HepG2 (cell line): ENCODE results near the gene ZNF813. TPM values are rescaled to one million over a fixed set of nuclear protein-coding genes. Genes with fewer than 3 reads are reported as not detected.
A peak's percentile ranks its signal among the peaks of the same experiment; 100 is the strongest.

Source experiments
- AGO1 ChIP-seq: fragments of 200-400 bp; formaldehyde crosslinking; IDR thresholded peaks from 2 replicates; pipeline ENCODE4 v1.6.1; 2017; ENCODE audit warnings: mild to moderate bottlenecking, low read depth, low read length, moderate library complexity; ENCODE audit not compliant: poor library complexity, severe bottlenecking
- AGO2 ChIP-seq: fragments of 200-400 bp; formaldehyde crosslinking; optimal IDR thresholded peaks from 2 replicates; pipeline ENCODE3; 2017; ENCODE audit warnings: mild to moderate bottlenecking, low read depth, low read length, moderate library complexity
- CREB1 ChIP-seq, 2 experiments: fragments of 450-650 bp in 1 of 2; IDR thresholded peaks; 2 replicates each; pipeline ENCODE4 v1.6.1; 2016 to 2017; ENCODE audit warnings: control low read depth in 1 of 2, mild to moderate bottlenecking in 1 of 2, missing compliant biosample characterization in 1 of 2, missing genetic modification characterization in 1 of 2
- DMTF1 ChIP-seq: sonication (generic); formaldehyde crosslinking; IDR thresholded peaks from 2 replicates; pipeline ENCODE4 v1.4.0; 2020; ENCODE audit warnings: mild to moderate bottlenecking, missing genetic modification reagents
- ELF3 ChIP-seq: IDR thresholded peaks from 2 replicates; pipeline ENCODE4 v1.6.1; 2016; ENCODE audit warnings: missing genetic modification reagents, missing compliant biosample characterization
- GATAD1 ChIP-seq: IDR thresholded peaks from 2 replicates; pipeline ENCODE4 v1.6.1; 2016; ENCODE audit warnings: missing genetic modification reagents, missing compliant biosample characterization
- GTF2F1 ChIP-seq: fragments of 150-350 bp; IDR thresholded peaks from 2 replicates; pipeline ENCODE4 v1.6.1; 2014; ENCODE audit warnings: low read length
- HIVEP1 ChIP-seq: sonication (generic); formaldehyde crosslinking; IDR thresholded peaks from 2 replicates; pipeline ENCODE4 v1.4.0; 2020; ENCODE audit warnings: mild to moderate bottlenecking, missing genetic modification reagents
- IKZF5 ChIP-seq: IDR thresholded peaks from 2 replicates; pipeline ENCODE4 v1.6.1; 2018; ENCODE audit warnings: missing genetic modification reagents, mild to moderate bottlenecking, missing compliant biosample characterization
- ISL2 ChIP-seq: sonication (generic); formaldehyde crosslinking; IDR thresholded peaks from 2 replicates; pipeline ENCODE4 v1.5.0; 2020; ENCODE audit warnings: missing genetic modification reagents
- JUN ChIP-seq: sonication (generic); formaldehyde crosslinking; IDR thresholded peaks from 2 replicates; pipeline ENCODE4 v1.4.0; 2020; ENCODE audit warnings: mild to moderate bottlenecking, missing genetic modification reagents
- MAFF ChIP-seq: IDR thresholded peaks from 2 replicates; pipeline ENCODE4 v1.6.1; 2011; ENCODE audit warnings: low read depth, low read length, improper control_type of control experiment
- POLR2G ChIP-seq: fragments of 200-400 bp; formaldehyde crosslinking; IDR thresholded peaks from 2 replicates; pipeline ENCODE4 v1.6.1; 2018; ENCODE audit warnings: mild to moderate bottlenecking, low read depth, low read length, moderate library complexity
- RXRB ChIP-seq: IDR thresholded peaks from 2 replicates; pipeline ENCODE4 v1.6.1; 2016; ENCODE audit warnings: borderline replicate concordance, missing genetic modification reagents, missing compliant biosample characterization
- SMARCE1 ChIP-seq: fragments of 450-650 bp; IDR thresholded peaks from 2 replicates; pipeline ENCODE4 v1.6.1; 2017; ENCODE audit warnings: borderline replicate concordance
- YEATS4 ChIP-seq: sonication (generic); formaldehyde crosslinking; IDR thresholded peaks from 2 replicates; pipeline ENCODE4 v1.4.0; 2020; ENCODE audit warnings: missing genetic modification reagents, borderline replicate concordance
- ZBTB38 ChIP-seq: sonication (generic); formaldehyde crosslinking; IDR thresholded peaks from 2 replicates; pipeline ENCODE4 v1.5.1; 2020; ENCODE audit warnings: mild to moderate bottlenecking, missing genetic modification reagents
- ZEB1 ChIP-seq: IDR thresholded peaks from 2 replicates; pipeline ENCODE4 v1.6.1; 2012; ENCODE audit warnings: mild to moderate bottlenecking, low read depth, inconsistent platforms; ENCODE audit not compliant: insufficient replicate concordance
- ZFY ChIP-seq: sonication (generic); formaldehyde crosslinking; IDR thresholded peaks from 2 replicates; pipeline ENCODE4 v1.4.0; 2020; ENCODE audit warnings: missing genetic modification reagents
- ZNF205 ChIP-seq: IDR thresholded peaks from 2 replicates; pipeline ENCODE4 v1.6.1; 2018; ENCODE audit warnings: missing biosample characterization, missing genetic modification reagents
- ZNF317 ChIP-seq: sonication (generic); formaldehyde crosslinking; IDR thresholded peaks from 2 replicates; pipeline ENCODE4 v1.5.0; 2020; ENCODE audit warnings: mild to moderate bottlenecking, missing genetic modification reagents
- ZNF329 ChIP-seq: sonication (generic); formaldehyde crosslinking; IDR thresholded peaks from 2 replicates; pipeline ENCODE4 v1.9.0; 2021; ENCODE audit warnings: low read depth, mild to moderate bottlenecking, missing genetic modification reagents
- ZNF44 ChIP-seq: sonication (generic); formaldehyde crosslinking; IDR thresholded peaks from 2 replicates; pipeline ENCODE4 v1.5.1; 2020; ENCODE audit warnings: mild to moderate bottlenecking, missing genetic modification reagents
- ZNF580 ChIP-seq: IDR thresholded peaks from 2 replicates; pipeline ENCODE4 v1.6.1; 2016; ENCODE audit warnings: low read depth, borderline replicate concordance
- ZNF598 ChIP-seq: sonication (generic); formaldehyde crosslinking; IDR thresholded peaks from 2 replicates; pipeline ENCODE4 v1.5.1; 2020; ENCODE audit warnings: mild to moderate bottlenecking, missing genetic modification reagents, borderline replicate concordance
- ZNF674 ChIP-seq: sonication (generic); formaldehyde crosslinking; IDR thresholded peaks from 2 replicates; pipeline ENCODE4 v1.5.0; 2020; ENCODE audit warnings: low read depth, mild to moderate bottlenecking, missing genetic modification reagents
- ZNF782 ChIP-seq: sonication (generic); formaldehyde crosslinking; IDR thresholded peaks from 2 replicates; pipeline ENCODE4 v1.4.0; 2020; ENCODE audit warnings: missing genetic modification reagents, mild to moderate bottlenecking, borderline replicate concordance
- ZSCAN25 ChIP-seq: sonication (generic); formaldehyde crosslinking; IDR thresholded peaks from 2 replicates; pipeline ENCODE4 v1.8.0; 2022; ENCODE audit warnings: mild to moderate bottlenecking, missing genetic modification reagents
- polyA plus RNA-seq, 8 experiments: library from polyadenylated mRNA; depleted of rRNA in 3 of 8; stranded (reverse) in 7 of 8; unstranded in 1 of 8; fragments of >200 nt; fragmentation: Illumina TruSeq in 4 of 8; extraction: Trizol in 4 of 8; gene quantifications; 2 replicates each; pipeline versions ENCODE4 v1.2.1 to v1.2.3, GENCODE V29; 2011 to 2016; ENCODE audit warnings: low read depth in 4 of 8, missing spikeins in 1 of 8, mixed read lengths in 1 of 8; ENCODE audit not compliant: insufficient read depth in 1 of 8
- total RNA-seq, 5 experiments: library from RNA; depleted of rRNA; stranded (reverse); fragments of >200 nt; fragmentation: Illumina TruSeq; extraction: Trizol; gene quantifications; 2 replicates each; pipeline ENCODE4 v1.2.3, GENCODE V29; 2016; ENCODE audit warnings: low read depth in 1 of 5

ZNF813 gene
- total and polyA plus RNA-seq, 2 of the 13 experiments (the other 11 are each of a cell fraction or from before 2014, with no cell fraction given) = 2.1 to 8.9 TPM

GRCh38 chr19:53507523-53508442, 40.2 kb downstream of the ZNF813 start (continued):
- TF ChIP-seq ZBTB38 (CRISPR knock-in tag) (peak; percentile 65), ZNF674 (no peak), HIVEP1 (CRISPR knock-in tag) (peak; percentile 53; the same call in 1 of the 2 replicates), JUN (CRISPR knock-in tag) (0 out of 2 replicates have a peak, but pooled peaks have one; percentile 45), DMTF1 (CRISPR knock-in tag) (no peak), ZNF329 (CRISPR knock-in tag) (no peak), ZNF580 (peak; percentile 63; the same call in 1 of the 2 replicates), GATAD1 (CRISPR knock-in tag) (peak; percentile 73), ZEB1 (no peak), YEATS4 (peak; percentile 61; the same call in 1 of the 2 replicates), ISL2 (CRISPR knock-in tag) (peak; percentile 73), AGO2 (no peak), ZNF205 (CRISPR knock-in tag) (0 out of 2 replicates have a peak, but pooled peaks have one; percentile 21), SMARCE1 (no peak), AGO1 (no peak), GTF2F1 (no peak), ZFY (peak; percentile 77), ZNF44 (CRISPR knock-in tag) (0 out of 2 replicates have a peak, but pooled peaks have one; percentile 32), CREB1 (IDR thresholded peaks at IDR 0.05) (peak; percentile 37; the same call in 1 of the 2 replicates), CREB1 (CRISPR knock-in tag; IDR thresholded peaks at IDR 0.05) (no peak), RXRB (CRISPR knock-in tag) (peak; percentile 97), POLR2G (peak; percentile 59), ZNF782 (no peak), ZNF317 (no peak), ZSCAN25 (CRISPR knock-in tag) (0 out of 2 replicates have a peak, but pooled peaks have one; percentile 40), ZNF598 (CRISPR knock-in tag) (peak; percentile 81; the same call in 1 of the 2 replicates), ELF3 (CRISPR knock-in tag) (peak; percentile 71), IKZF5 (CRISPR knock-in tag) (peak; percentile 73), MAFF (no peak)
